Muscle of back (tissue), 13 donors: ENCODE results near the gene KCNMB4. TPM values are rescaled to one million over a fixed set of nuclear protein-coding genes. Genes with fewer than 3 reads are reported as not detected.

Source experiments
- DNase-seq, 3 donors: peaks; one replicate each; pipeline versions ENCODE4 v3.0.0 to v3.0.0-alpha.2; 2013
- long read RNA-seq, 9 donors: transcript quantifications; one replicate each; lab custom pipeline, GENCODE V29; 2026
- polyA plus RNA-seq, 10 donors: library from polyadenylated mRNA; unstranded; fragments of 120-200 nt; gene quantifications; one replicate each; pipeline ENCODE4 v1.2.1, GENCODE V29; 2013; ENCODE audit not compliant: insufficient read length in 10 of 10

KCNMB4 gene
- polyA plus RNA-seq, result 10 to 100 TPM; 12.3 to 23.0 (median 15.6) TPM
- long read RNA-seq, donor 1, full-length matches to known transcripts, result 9 of 9 reads
- long read RNA-seq, donor 1, partial matches to known transcripts, result 0 of 9 reads
- long read RNA-seq, donor 1, other reads (novel, unspliced or antisense), result 0 of 9 reads
- long read RNA-seq, donor 2, full-length matches to known transcripts, result 11 of 11 reads
- long read RNA-seq, donor 2, partial matches to known transcripts, result 0 of 11 reads
- long read RNA-seq, donor 2, other reads (novel, unspliced or antisense), result 0 of 11 reads
- long read RNA-seq, donor 3, result 0 reads
- long read RNA-seq, donor 4, full-length matches to known transcripts, result 7 of 7 reads
- long read RNA-seq, donor 4, partial matches to known transcripts, result 0 of 7 reads
- long read RNA-seq, donor 4, other reads (novel, unspliced or antisense), result 0 of 7 reads
- long read RNA-seq, donor 5, full-length matches to known transcripts, result 14 of 14 reads
- long read RNA-seq, donor 5, partial matches to known transcripts, result 0 of 14 reads
- long read RNA-seq, donor 5, other reads (novel, unspliced or antisense), result 0 of 14 reads
- long read RNA-seq, donor 6, full-length matches to known transcripts, result 13 of 13 reads
- long read RNA-seq, donor 6, partial matches to known transcripts, result 0 of 13 reads
- long read RNA-seq, donor 6, other reads (novel, unspliced or antisense), result 0 of 13 reads
- long read RNA-seq, donor 7, full-length matches to known transcripts, result 15 of 15 reads
- long read RNA-seq, donor 7, partial matches to known transcripts, result 0 of 15 reads
- long read RNA-seq, donor 7, other reads (novel, unspliced or antisense), result 0 of 15 reads
- long read RNA-seq, donor 8, full-length matches to known transcripts, result 4 of 4 reads
- long read RNA-seq, donor 8, partial matches to known transcripts, result 0 of 4 reads
- long read RNA-seq, donor 8, other reads (novel, unspliced or antisense), result 0 of 4 reads
- long read RNA-seq, donor 9, full-length matches to known transcripts, result 1 of 1 reads
- long read RNA-seq, donor 9, partial matches to known transcripts, result 0 of 1 reads
- long read RNA-seq, donor 9, other reads (novel, unspliced or antisense), result 0 of 1 reads

GRCh38 chr12:70365648-70366518, at the start of gene KCNMB4:
TSS of gene KCNMB4 (plus strand) at chr12:70366290. CDS start at chr12:70366735, 445 bp downstream.
- peak; percentile 54 to 90 (median 75) for DNase-seq

GRCh38 chr12:70317781-70318180, 48.3 kb upstream of the KCNMB4 start:
- DNase-seq, result peak; percentile 5 to 28 (median 13)

- no peak for DNase-seq
Observed at GRCh38 chr12:70319605-70320004, 46.5 kb upstream of the KCNMB4 start.

- DNase-seq, result no peak
Observed at GRCh38 chr12:70321191-70321590, 44.9 kb upstream of the KCNMB4 start.

GRCh38 chr12:70327541-70327940, 38.5 kb upstream of the KCNMB4 start:
- no peak for DNase-seq

GRCh38 chr12:70329728-70330127, 36.4 kb upstream of the KCNMB4 start:
- no peak for DNase-seq

- no peak for DNase-seq
Observed at GRCh38 chr12:70330158-70330557, 35.9 kb upstream of the KCNMB4 start.

- no peak for DNase-seq
Observed at GRCh38 chr12:70332236-70332635, 33.9 kb upstream of the KCNMB4 start.

- DNase-seq, result no peak
Observed at GRCh38 chr12:70334742-70335141, 31.3 kb upstream of the KCNMB4 start.

- no peak for DNase-seq
Observed at GRCh38 chr12:70338531-70338930, 27.6 kb upstream of the KCNMB4 start.

- no peak for DNase-seq
Observed at GRCh38 chr12:70351076-70351475, 15.0 kb upstream of the KCNMB4 start.

GRCh38 chr12:70353780-70354660, 12.1 kb upstream of the KCNMB4 start:
- no peak for DNase-seq

GRCh38 chr12:70354787-70355186, 11.3 kb upstream of the KCNMB4 start:
- no peak for DNase-seq

- DNase-seq, result no peak
Observed at GRCh38 chr12:70355972-70356371, 10.1 kb upstream of the KCNMB4 start.

- no peak for DNase-seq
Observed at GRCh38 chr12:70359458-70360197, 6.5 kb upstream of the KCNMB4 start.

GRCh38 chr12:70360218-70360617, 5.9 kb upstream of the KCNMB4 start:
- no peak for DNase-seq

- no peak for DNase-seq
Observed at GRCh38 chr12:70364695-70365397, 1.2 kb upstream of the KCNMB4 start.

GRCh38 chr12:70365398-70365647, 767 bp upstream of the KCNMB4 start:
- DNase-seq, result peak in 1 of 3 donors; percentile 14
